HepG2 (cell line): ENCODE measurements around the gene CDH23. TPM values are rescaled to one million over a fixed set of nuclear protein-coding genes. Genes with fewer than 3 reads are reported as not detected.

Experiments
- ATAC-seq: fragments of 200-7000 bp; cut with Tn5 transposase; 3 replicates; pipeline ENCODE4 v1.9.1; 2020; ENCODE audit warnings: mild to moderate bottlenecking, moderate library complexity
- BruUV-seq: library from RNA; stranded (reverse); fragments of 400-500 nt; replicated peaks from 2 replicates; lab custom pipeline; 2021; lab: Mats Ljungman, UMichigan
- CTCF ChIA-PET: fragments of 300-600 bp; formaldehyde crosslinking; extraction: SDS; loops from one replicate; lab custom pipeline; 2021; ENCODE audit warnings: low total read pairs, inconsistent platforms, low intra/inter-chr PET ratio; lab: Yijun Ruan, JAX
- POLR2A ChIA-PET: fragments of 350-600 bp; sonication (Branson Sonifier 250); formaldehyde crosslinking; loops from one replicate; lab custom pipeline; 2020; ENCODE audit warnings: antibody characterized with exemption, inconsistent platforms; lab: Yijun Ruan, JAX
- DNase-seq: peaks from one replicate; pipeline ENCODE4 v3.0.0-alpha.2; 2015; ENCODE audit warnings: low spot score
- FAIRE-seq: peaks from 3 replicates; lab custom pipeline; 2011; peaks lifted over from hg19 to GRCh38; lab: Jason Lieb, UNC
- H2AFZ ChIP-seq: one replicate; pipeline ENCODE4 v1.6.1; 2011; ENCODE audit warnings: low read length, inconsistent platforms
- H3K27ac ChIP-seq: fragments of 300-600 bp; 3 replicates; pipeline ENCODE4 v1.8.0; 2011; ENCODE audit warnings: mixed run types, mild to moderate bottlenecking, mixed read lengths, low read length, inconsistent platforms; ENCODE audit not compliant: insufficient read depth; ENCODE audit errors: extremely low read length
- H3K27me3 ChIP-seq, 2 experiments: fragments of 200-600 bp in 1 of 2; 2 replicates in 1 of 2; 3 replicates in 1 of 2; pipeline versions ENCODE4 v1.6.0 to v1.8.0; 2011; ENCODE audit warnings: low read length in 2 of 2, mild to moderate bottlenecking in 2 of 2, moderate library complexity in 2 of 2, inconsistent platforms in 1 of 2; ENCODE audit not compliant: insufficient read depth in 2 of 2, control insufficient read depth in 1 of 2
- H3K36me3 ChIP-seq, 2 experiments: fragments of 200-600 bp in 1 of 2; replicated peaks in 1 of 2; 2 replicates in 1 of 2; 3 replicates in 1 of 2; pipeline versions ENCODE4 v1.5.1 to v1.8.0; 2011; ENCODE audit warnings: low read length in 2 of 2, inconsistent platforms in 1 of 2; ENCODE audit not compliant: insufficient read depth in 2 of 2, control insufficient read depth in 1 of 2
- H3K4me1 ChIP-seq: 2 replicates; pipeline ENCODE4 v1.5.1; 2012; ENCODE audit warnings: low read length, inconsistent platforms; ENCODE audit not compliant: insufficient read depth
- H3K4me2 ChIP-seq: 2 replicates; pipeline ENCODE4 v1.6.0; 2011; ENCODE audit warnings: low read depth, low read length, inconsistent platforms
- H3K4me3 ChIP-seq, 3 experiments: fragments of 200-600 bp in 1 of 3; sonication (generic), shearing (Covaris generic) in 1 of 3; replicated peaks in 1 of 3; 2 replicates each; pipeline ENCODE4 v1.5.1; 2011 to 2016; ENCODE audit warnings: low read length in 3 of 3, inconsistent platforms in 2 of 3, low read depth in 2 of 3, mild to moderate bottlenecking in 2 of 3, control low read depth in 1 of 3, mixed read lengths in 1 of 3; ENCODE audit not compliant: insufficient read depth in 1 of 3
- H3K79me2 ChIP-seq: one replicate; pipeline ENCODE4 v1.6.1; 2011; ENCODE audit warnings: low read length, inconsistent platforms; ENCODE audit not compliant: insufficient read depth
- H3K9ac ChIP-seq: 2 replicates; pipeline ENCODE4 v1.6.0; 2011; ENCODE audit warnings: mild to moderate bottlenecking, low read depth, low read length, inconsistent platforms; ENCODE audit not compliant: insufficient read depth
- H3K9me3 ChIP-seq: 2 replicates; pipeline ENCODE4 v1.5.1; 2012; ENCODE audit warnings: mild to moderate bottlenecking, low read length
- H4K20me1 ChIP-seq: 2 replicates; pipeline ENCODE4 v1.6.0; 2011; ENCODE audit warnings: inconsistent platforms, mild to moderate bottlenecking, low read length, moderate library complexity; ENCODE audit not compliant: insufficient read depth
- ASH2L ChIP-seq: fragments of 300-600, 200-600 bp; sonication (generic); IDR thresholded peaks from 2 replicates; pipeline ENCODE4 v1.7.0; 2017; ENCODE audit warnings: low read depth, mild to moderate bottlenecking, moderate library complexity, mixed read lengths, low read length; ENCODE audit not compliant: insufficient read length
- CEBPZ ChIP-seq: IDR thresholded peaks from 2 replicates; pipeline ENCODE4 v1.6.1; 2012; ENCODE audit warnings: low read length, improper control_type of control experiment
- NR2F2 ChIP-seq: IDR thresholded peaks from 2 replicates; pipeline ENCODE4 v1.6.1; 2012; ENCODE audit warnings: low read depth, inconsistent platforms, borderline replicate concordance
- SAP130 ChIP-seq: IDR thresholded peaks from 2 replicates; pipeline ENCODE4 v1.6.1; 2016; ENCODE audit warnings: low read depth
- TBL1XR1 ChIP-seq: fragments of 150-350 bp; IDR thresholded peaks from 2 replicates; pipeline ENCODE4 v1.6.1; 2014; ENCODE audit warnings: borderline replicate concordance, low read length; ENCODE audit not compliant: partially characterized antibody
- U2AF2 ChIP-seq: fragments of 200-400 bp; formaldehyde crosslinking; IDR thresholded peaks from 2 replicates; pipeline ENCODE4 v1.6.1; 2017; ENCODE audit warnings: low read depth, mild to moderate bottlenecking, low read length
- ZBTB21 ChIP-seq: sonication (generic); formaldehyde crosslinking; IDR thresholded peaks from 2 replicates; pipeline ENCODE4 v1.4.0; 2020; ENCODE audit warnings: missing genetic modification reagents
- ZFP90 ChIP-seq: sonication (generic); formaldehyde crosslinking; IDR thresholded peaks from 2 replicates; pipeline ENCODE4 v1.8.0; 2022; ENCODE audit warnings: missing genetic modification reagents, mild to moderate bottlenecking, inconsistent platforms, borderline replicate concordance
- ZNF121 ChIP-seq: sonication (generic); formaldehyde crosslinking; IDR thresholded peaks from 2 replicates; pipeline ENCODE4 v1.5.0; 2020; ENCODE audit warnings: mild to moderate bottlenecking, missing genetic modification reagents
- ZNF136 ChIP-seq: sonication (generic); formaldehyde crosslinking; IDR thresholded peaks from 2 replicates; pipeline ENCODE4 v1.8.1; 2022; ENCODE audit warnings: low read depth, mild to moderate bottlenecking, moderate library complexity, missing genetic modification reagents
- ZNF747 ChIP-seq: sonication (generic); formaldehyde crosslinking; IDR thresholded peaks from 2 replicates; pipeline ENCODE4 v1.8.1; 2023; ENCODE audit warnings: missing genetic modification reagents, mild to moderate bottlenecking, borderline replicate concordance
- WGBS: methylation state at CpG from one replicate; pipeline ENCODE4 v1.1.6; 2017; ENCODE audit warnings: low lambda C conversion rate; 5-methylcytosine and 5-hydroxymethylcytosine counted together
- in situ Hi-C: cut with HindIII; loops from 2 replicates; pipeline ENCODE4 v1.10.0; 2017; ENCODE audit warnings: low pct_unique_long_range_greater_than_20kb; ENCODE audit not compliant: extremely low pct_ligation_motif_present
- intact Hi-C: fragments of 100-400 bp; cut with micrococcal nuclease; formaldehyde crosslinking; loops from one replicate; pipeline ENCODE4 v1.10.0; 2022; ENCODE audit not compliant: unreplicated experiment
- polyA plus RNA-seq, 8 experiments: library from polyadenylated mRNA; depleted of rRNA in 3 of 8; stranded (reverse) in 7 of 8; unstranded in 1 of 8; fragments of >200 nt; fragmentation: Illumina TruSeq in 4 of 8; extraction: Trizol in 4 of 8; gene quantifications; 2 replicates each; pipeline versions ENCODE4 v1.2.1 to v1.2.3, GENCODE V29; 2011 to 2016; ENCODE audit warnings: low read depth in 4 of 8, missing spikeins in 1 of 8, mixed read lengths in 1 of 8; ENCODE audit not compliant: insufficient read depth in 1 of 8
- total RNA-seq, 5 experiments: library from RNA; depleted of rRNA; stranded (reverse); fragments of >200 nt; fragmentation: Illumina TruSeq; extraction: Trizol; gene quantifications; 2 replicates each; pipeline ENCODE4 v1.2.3, GENCODE V29; 2016; ENCODE audit warnings: low read depth in 1 of 5
- TF ChIP-seq, protein P1 (sequence below): sonication (generic); formaldehyde crosslinking; IDR thresholded peaks from 2 replicates; pipeline ENCODE4 v1.5.0; 2020; ENCODE audit warnings: missing genetic modification reagents
- TF ChIP-seq, protein P2 (sequence below): sonication (generic); formaldehyde crosslinking; IDR thresholded peaks from 2 replicates; pipeline ENCODE4 v1.5.0; 2020; ENCODE audit warnings: mild to moderate bottlenecking, missing genetic modification reagents
- TF ChIP-seq, protein P3 (sequence below): sonication (generic); IDR thresholded peaks from 2 replicates; pipeline ENCODE4 v1.6.1; 2016; ENCODE audit warnings: low read depth, borderline replicate concordance

Gene CDH23
- total and polyA plus RNA-seq, 2 of the 13 experiments (the other 11 are each of a cell fraction or from before 2014, with no cell fraction given), result 0.13 TPM; not detected in 1

DNA sequence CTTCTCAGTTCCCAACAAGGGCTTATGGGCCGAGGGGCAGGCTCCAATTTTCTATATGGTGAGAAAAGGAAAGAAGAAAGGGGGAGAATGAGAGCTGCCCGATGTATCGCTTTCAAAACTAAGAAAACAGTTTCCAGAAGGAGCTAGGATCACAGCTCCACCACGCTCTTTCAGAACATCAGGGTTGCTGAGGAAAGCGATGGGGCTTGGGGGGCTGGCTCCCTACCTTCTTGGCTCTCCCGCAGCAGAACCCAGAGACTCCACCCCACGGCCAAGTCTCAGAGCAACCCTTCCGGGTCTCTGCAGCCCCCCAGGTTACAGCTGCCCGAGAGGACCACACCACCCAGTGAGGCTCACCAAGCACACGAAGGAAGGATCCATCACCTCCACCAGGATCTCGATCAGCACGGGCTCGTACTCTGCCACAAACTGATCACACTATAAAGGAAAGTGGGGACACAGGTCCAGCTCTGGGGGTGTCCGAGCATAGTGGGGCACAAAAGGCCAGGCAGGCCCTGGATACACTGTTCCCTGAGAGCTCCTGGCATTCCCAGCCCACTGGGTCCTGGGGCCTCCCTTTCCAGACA is 422.0 kb downstream of the CDH23 start (continued):
- TF ChIP-seq CEBPZ (no peak), ASH2L (no peak), TBL1XR1 (no peak), U2AF2 (no peak), ZBTB21 (CRISPR knock-in tag) (no peak), SAP130 (CRISPR knock-in tag) (no peak), ZNF121 (CRISPR knock-in tag) (no peak), ZFP90 (CRISPR knock-in tag) (no peak)

DNA sequence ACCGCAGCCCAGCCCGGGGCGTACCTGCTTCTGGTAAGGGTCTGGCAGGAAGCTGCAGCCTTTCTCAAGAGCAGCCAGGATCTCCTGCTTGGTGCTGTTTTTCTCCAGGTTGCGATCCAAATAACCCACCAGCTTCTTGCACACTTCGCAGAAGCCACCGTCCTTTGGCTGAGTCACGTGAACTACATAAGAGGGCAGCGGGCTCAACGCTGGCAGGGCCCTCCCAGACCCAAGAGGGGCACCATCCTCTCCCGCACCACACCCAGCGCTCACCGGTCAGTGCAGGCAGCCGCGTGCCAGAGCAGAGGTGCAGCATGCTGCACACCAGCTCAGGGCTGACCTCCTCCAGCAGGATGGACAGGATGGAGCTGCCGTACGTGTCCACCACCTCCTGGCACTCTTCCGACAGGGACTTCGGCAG is 422.7 kb downstream of the CDH23 start:
- ATAC-seq, result no peak
- FAIRE-seq, result no peak
- ChIA-PET POLR2A (no interaction called here), CTCF (no interaction called here)
- no peaks in the 10 kb centered on the region for H3K9me3 ChIP-seq
- no TSS peak for BruUV-seq
- no peak overlapping the region for H3K9ac ChIP-seq
- H3K4me3 ChIP-seq, result no peak overlapping the region
- DNase-seq, result no peak
- H3K4me1 ChIP-seq, result no peaks in the 10 kb centered on the region
- H2AFZ ChIP-seq, result no peak overlapping the region
- intact Hi-C loops (no loop called here), in situ Hi-C loops (no loop called here)
- 97% methylated on average over 18 of the region's 18 CpGs for WGBS
- peaks cover 55 to 89% of the 10 kb centered on the region in 2 experiments for H3K36me3 ChIP-seq
- H4K20me1 ChIP-seq, result no peaks in the 10 kb centered on the region
- no peaks in the 10 kb centered on the region for H3K27me3 ChIP-seq
- no peaks in the 10 kb centered on the region for H3K79me2 ChIP-seq
- H3K27ac ChIP-seq, result no peak overlapping the region
- H3K4me2 ChIP-seq, result no peak overlapping the region
- TF ChIP-seq, protein P1, sequence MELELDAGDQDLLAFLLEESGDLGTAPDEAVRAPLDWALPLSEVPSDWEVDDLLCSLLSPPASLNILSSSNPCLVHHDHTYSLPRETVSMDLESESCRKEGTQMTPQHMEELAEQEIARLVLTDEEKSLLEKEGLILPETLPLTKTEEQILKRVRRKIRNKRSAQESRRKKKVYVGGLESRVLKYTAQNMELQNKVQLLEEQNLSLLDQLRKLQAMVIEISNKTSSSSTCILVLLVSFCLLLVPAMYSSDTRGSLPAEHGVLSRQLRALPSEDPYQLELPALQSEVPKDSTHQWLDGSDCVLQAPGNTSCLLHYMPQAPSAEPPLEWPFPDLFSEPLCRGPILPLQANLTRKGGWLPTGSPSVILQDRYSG (CRISPR knock-in tag), result no peak
- TF ChIP-seq NR2F2 (no peak), ZNF136 (CRISPR knock-in tag) (no peak), ZNF747 (no peak)
- TF ChIP-seq, protein P2, sequence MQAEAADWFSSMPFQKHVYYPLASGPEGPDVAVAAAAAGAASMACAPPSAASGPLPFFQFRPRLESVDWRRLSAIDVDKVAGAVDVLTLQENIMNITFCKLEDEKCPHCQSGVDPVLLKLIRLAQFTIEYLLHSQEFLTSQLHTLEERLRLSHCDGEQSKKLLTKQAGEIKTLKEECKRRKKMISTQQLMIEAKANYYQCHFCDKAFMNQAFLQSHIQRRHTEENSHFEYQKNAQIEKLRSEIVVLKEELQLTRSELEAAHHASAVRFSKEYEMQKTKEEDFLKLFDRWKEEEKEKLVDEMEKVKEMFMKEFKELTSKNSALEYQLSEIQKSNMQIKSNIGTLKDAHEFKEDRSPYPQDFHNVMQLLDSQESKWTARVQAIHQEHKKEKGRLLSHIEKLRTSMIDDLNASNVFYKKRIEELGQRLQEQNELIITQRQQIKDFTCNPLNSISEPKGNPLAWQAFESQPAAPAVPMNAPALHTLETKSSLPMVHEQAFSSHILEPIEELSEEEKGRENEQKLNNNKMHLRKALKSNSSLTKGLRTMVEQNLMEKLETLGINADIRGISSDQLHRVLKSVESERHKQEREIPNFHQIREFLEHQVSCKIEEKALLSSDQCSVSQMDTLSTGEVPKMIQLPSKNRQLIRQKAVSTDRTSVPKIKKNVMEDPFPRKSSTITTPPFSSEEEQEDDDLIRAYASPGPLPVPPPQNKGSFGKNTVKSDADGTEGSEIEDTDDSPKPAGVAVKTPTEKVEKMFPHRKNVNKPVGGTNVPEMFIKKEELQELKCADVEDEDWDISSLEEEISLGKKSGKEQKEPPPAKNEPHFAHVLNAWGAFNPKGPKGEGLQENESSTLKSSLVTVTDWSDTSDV (CRISPR knock-in tag), result no peak
- TF ChIP-seq, protein P3, sequence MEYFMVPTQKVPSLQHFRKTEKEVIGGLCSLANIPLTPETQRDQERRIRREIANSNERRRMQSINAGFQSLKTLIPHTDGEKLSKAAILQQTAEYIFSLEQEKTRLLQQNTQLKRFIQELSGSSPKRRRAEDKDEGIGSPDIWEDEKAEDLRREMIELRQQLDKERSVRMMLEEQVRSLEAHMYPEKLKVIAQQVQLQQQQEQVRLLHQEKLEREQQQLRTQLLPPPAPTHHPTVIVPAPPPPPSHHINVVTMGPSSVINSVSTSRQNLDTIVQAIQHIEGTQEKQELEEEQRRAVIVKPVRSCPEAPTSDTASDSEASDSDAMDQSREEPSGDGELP, result no peak
